Keratinocyte (primary cell): ENCODE results near the gene PADI4. TPM values are rescaled to one million over a fixed set of nuclear protein-coding genes. Genes with fewer than 3 reads are reported as not detected.

ENCODE experiments used
- DNase-seq: peaks from one replicate; pipeline ENCODE4 v3.0.0-alpha.2; 2011; ENCODE audit warnings: low read depth, missing footprints, low spot score
- FAIRE-seq: peaks from 2 replicates; lab custom pipeline; 2011; peaks lifted over from hg19 to GRCh38; lab: Jason Lieb, UNC
- H2AFZ ChIP-seq: 2 replicates; pipeline ENCODE4 v1.6.0; 2012; ENCODE audit warnings: low read length, control low read depth, inconsistent platforms; ENCODE audit not compliant: control insufficient read depth
- H3K27ac ChIP-seq: 2 replicates; pipeline ENCODE4 v1.5.1; 2011; ENCODE audit warnings: low read length; ENCODE audit not compliant: control insufficient read depth, insufficient read depth
- H3K27me3 ChIP-seq: 3 replicates; pipeline ENCODE4 v1.6.0; 2011; ENCODE audit warnings: low read length; ENCODE audit not compliant: control insufficient read depth, insufficient read depth; ENCODE audit errors: extremely low read depth
- H3K36me3 ChIP-seq, 2 experiments: 2 replicates in 1 of 2; 3 replicates in 1 of 2; pipeline ENCODE4 v1.5.1; 2011; ENCODE audit warnings: low read length in 2 of 2, mild to moderate bottlenecking in 1 of 2; ENCODE audit not compliant: control insufficient read depth in 2 of 2, insufficient read depth in 2 of 2; ENCODE audit errors: extremely low read depth in 1 of 2
- H3K4me1 ChIP-seq: 3 replicates; pipeline ENCODE4 v1.5.1; 2011; ENCODE audit warnings: low read length; ENCODE audit not compliant: control insufficient read depth, insufficient read depth; ENCODE audit errors: extremely low read depth
- H3K4me2 ChIP-seq: 3 replicates; pipeline ENCODE4 v1.6.0; 2011; ENCODE audit warnings: low read depth, low read length; ENCODE audit not compliant: control insufficient read depth, insufficient read depth; ENCODE audit errors: extremely low read depth
- H3K4me3 ChIP-seq, 3 experiments: fragments of 200-600 bp in 1 of 3; sonication (generic) in 1 of 3; 2 replicates in 2 of 3; 3 replicates in 1 of 3; pipeline ENCODE4 v1.5.1; 2011 to 2016; ENCODE audit warnings: low read length in 3 of 3, mild to moderate bottlenecking in 3 of 3, control low read depth in 2 of 3, inconsistent platforms in 1 of 3, low read depth in 1 of 3, mixed read lengths in 1 of 3, mixed run types in 1 of 3, moderate library complexity in 1 of 3; ENCODE audit not compliant: control insufficient read depth in 2 of 3, insufficient read depth in 2 of 3; ENCODE audit errors: extremely low read depth in 1 of 3
- H3K79me2 ChIP-seq: 2 replicates; pipeline ENCODE4 v1.6.0; 2012; ENCODE audit warnings: low read length; ENCODE audit not compliant: control insufficient read depth, insufficient read depth
- H3K9ac ChIP-seq: 3 replicates; pipeline ENCODE4 v1.6.0; 2011; ENCODE audit warnings: low read length; ENCODE audit not compliant: control insufficient read depth, insufficient read depth; ENCODE audit errors: extremely low read depth
- H3K9me1 ChIP-seq: 3 replicates; pipeline ENCODE4 v1.6.0; 2011; ENCODE audit warnings: low read length; ENCODE audit not compliant: control insufficient read depth, insufficient read depth; ENCODE audit errors: extremely low read depth
- H3K9me3 ChIP-seq: 2 replicates; pipeline ENCODE4 v1.5.1; 2012; ENCODE audit warnings: low read depth, low read length; ENCODE audit not compliant: control insufficient read depth
- H4K20me1 ChIP-seq: 3 replicates; pipeline ENCODE4 v1.6.0; 2011; ENCODE audit warnings: low read length; ENCODE audit not compliant: control insufficient read depth, insufficient read depth; ENCODE audit errors: extremely low read depth
- EZH2 ChIP-seq: IDR thresholded peaks from one replicate; pipeline ENCODE4 v1.6.1; 2012; ENCODE audit warnings: inconsistent platforms, mild to moderate bottlenecking, low read length, moderate library complexity
- dilution Hi-C: fragments of 300-500 bp; cut with MboI; formaldehyde crosslinking; loops from one replicate; pipeline ENCODE4 v1.7.0; 2020; ENCODE audit warnings: low sequenced_read_pairs; ENCODE audit not compliant: extremely low pct_ligation_motif_present
- polyA plus RNA-seq, 5 experiments: library from polyadenylated mRNA; depleted of rRNA in 3 of 5; stranded (reverse) in 3 of 5; stranded (forward) in 1 of 5; unstranded in 1 of 5; fragments of >200 nt; gene quantifications; 1 replicate in 1 of 5; 2 replicates in 3 of 5; 3 replicates in 1 of 5; pipeline versions ENCODE4 v1.2.1 to v1.2.3, GENCODE V29; 2011 to 2012; ENCODE audit warnings: missing spikeins in 2 of 5, low read depth in 1 of 5, low replicate concordance in 1 of 5
- TF ChIP-seq, protein P1 (sequence below), 3 experiments: IDR thresholded peaks in 1 of 3; conservative IDR thresholded peaks in 1 of 3; optimal IDR thresholded peaks in 1 of 3; 2 replicates in 2 of 3; 3 replicates in 1 of 3; pipeline versions ENCODE3 to v1.5.1; 2011; ENCODE audit warnings: low read length in 3 of 3, mild to moderate bottlenecking in 3 of 3, moderate library complexity in 2 of 3, control low read depth in 1 of 3, inconsistent platforms in 1 of 3; ENCODE audit not compliant: insufficient read depth in 2 of 3; ENCODE audit errors: extremely low read depth in 1 of 3

The PADI4 gene
- polyA plus RNA-seq, 1 donor (not counting 4 experiments of a cell fraction or from before 2014, with no cell fraction given), result 0.03 TPM

DNA sequence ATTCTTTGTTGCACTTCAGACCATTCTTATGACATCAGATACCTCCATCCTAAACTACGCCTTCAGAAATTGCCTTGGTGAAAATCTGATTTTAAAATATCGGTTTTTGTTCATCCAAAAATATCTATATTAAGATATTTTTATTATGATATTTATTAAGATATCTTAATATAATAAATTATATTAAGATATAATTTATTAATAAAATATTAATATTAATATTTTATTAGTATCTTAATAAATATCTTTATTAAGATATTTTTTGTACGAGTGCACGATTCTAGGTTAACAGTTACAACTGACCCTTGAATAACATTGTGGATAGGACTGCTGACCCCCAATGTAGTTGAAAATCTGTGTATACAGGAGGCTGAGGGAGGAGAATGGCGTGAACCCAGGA lies 20.9 kb downstream of the PADI4 start:
- Histone ChIP-seq H3K4me1 (no peaks in the 10 kb centered on the region), H3K79me2 (no peaks in the 10 kb centered on the region), H3K36me3 (no peaks in the 10 kb centered on the region), H3K27me3 (no peaks in the 10 kb centered on the region), H3K4me2 (no peak overlapping the region), H3K4me3 (no peak overlapping the region), H4K20me1 (no peaks in the 10 kb centered on the region), H3K9ac (no peak overlapping the region), H3K9me3 (no peaks in the 10 kb centered on the region), H3K9me1 (no peaks in the 10 kb centered on the region), H2AFZ (no peak overlapping the region), H3K27ac (no peak overlapping the region)
- FAIRE-seq (no peak), DNase-seq (no peak)
- TF ChIP-seq EZH2, result no peak
- TF ChIP-seq, protein P1, sequence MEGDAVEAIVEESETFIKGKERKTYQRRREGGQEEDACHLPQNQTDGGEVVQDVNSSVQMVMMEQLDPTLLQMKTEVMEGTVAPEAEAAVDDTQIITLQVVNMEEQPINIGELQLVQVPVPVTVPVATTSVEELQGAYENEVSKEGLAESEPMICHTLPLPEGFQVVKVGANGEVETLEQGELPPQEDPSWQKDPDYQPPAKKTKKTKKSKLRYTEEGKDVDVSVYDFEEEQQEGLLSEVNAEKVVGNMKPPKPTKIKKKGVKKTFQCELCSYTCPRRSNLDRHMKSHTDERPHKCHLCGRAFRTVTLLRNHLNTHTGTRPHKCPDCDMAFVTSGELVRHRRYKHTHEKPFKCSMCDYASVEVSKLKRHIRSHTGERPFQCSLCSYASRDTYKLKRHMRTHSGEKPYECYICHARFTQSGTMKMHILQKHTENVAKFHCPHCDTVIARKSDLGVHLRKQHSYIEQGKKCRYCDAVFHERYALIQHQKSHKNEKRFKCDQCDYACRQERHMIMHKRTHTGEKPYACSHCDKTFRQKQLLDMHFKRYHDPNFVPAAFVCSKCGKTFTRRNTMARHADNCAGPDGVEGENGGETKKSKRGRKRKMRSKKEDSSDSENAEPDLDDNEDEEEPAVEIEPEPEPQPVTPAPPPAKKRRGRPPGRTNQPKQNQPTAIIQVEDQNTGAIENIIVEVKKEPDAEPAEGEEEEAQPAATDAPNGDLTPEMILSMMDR (optimal IDR thresholded peaks at IDR 0.05 in 1 of 3, IDR thresholded peaks at IDR 0.05 in 1 of 3, conservative IDR thresholded peaks at IDR 0.05 in 1 of 3; ENCODE audit: extremely low read depth in 1 of 3, insufficient read depth in 2 of 3, low read length in 3 of 3), result no peak
- dilution Hi-C loops, result no loop called here

DNA sequence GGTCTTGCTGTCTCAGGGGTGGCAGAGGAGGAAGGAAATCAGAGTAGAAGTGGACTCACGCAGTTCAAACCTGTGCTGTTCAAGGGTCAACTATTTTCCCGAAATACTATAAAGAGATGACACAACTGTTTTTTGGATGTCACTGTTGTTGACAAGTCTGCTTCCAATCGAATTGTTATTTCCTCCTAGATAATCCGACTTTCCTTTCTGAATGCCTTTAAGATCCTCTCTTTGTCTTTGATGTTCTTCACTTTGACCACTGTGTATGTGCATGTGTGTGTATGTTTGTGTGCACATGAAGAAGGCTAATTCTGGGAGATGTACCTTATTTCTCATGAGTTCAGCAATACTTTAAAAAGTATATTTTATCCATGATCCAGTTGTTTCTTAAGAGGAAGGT lies 21.6 kb downstream of the PADI4 start:
- Histone ChIP-seq H2AFZ (no peak overlapping the region), H3K79me2 (no peaks in the 10 kb centered on the region), H3K9me3 (no peaks in the 10 kb centered on the region), H3K4me1 (no peaks in the 10 kb centered on the region), H4K20me1 (no peaks in the 10 kb centered on the region), H3K4me3 (no peak overlapping the region), H3K27ac (no peak overlapping the region), H3K9ac (no peak overlapping the region), H3K27me3 (no peaks in the 10 kb centered on the region), H3K9me1 (no peaks in the 10 kb centered on the region), H3K4me2 (no peak overlapping the region), H3K36me3 (no peaks in the 10 kb centered on the region)
- DNase-seq (no peak), FAIRE-seq (no peak)
- dilution Hi-C loops, result no loop called here
- TF ChIP-seq, protein P1 (optimal IDR thresholded peaks at IDR 0.05 in 1 of 3, IDR thresholded peaks at IDR 0.05 in 1 of 3, conservative IDR thresholded peaks at IDR 0.05 in 1 of 3; ENCODE audit: extremely low read depth in 1 of 3, insufficient read depth in 2 of 3, low read length in 3 of 3), result no peak
- TF ChIP-seq EZH2, result no peak
